ENCODE data around the gene OSBPL5.

DNA sequence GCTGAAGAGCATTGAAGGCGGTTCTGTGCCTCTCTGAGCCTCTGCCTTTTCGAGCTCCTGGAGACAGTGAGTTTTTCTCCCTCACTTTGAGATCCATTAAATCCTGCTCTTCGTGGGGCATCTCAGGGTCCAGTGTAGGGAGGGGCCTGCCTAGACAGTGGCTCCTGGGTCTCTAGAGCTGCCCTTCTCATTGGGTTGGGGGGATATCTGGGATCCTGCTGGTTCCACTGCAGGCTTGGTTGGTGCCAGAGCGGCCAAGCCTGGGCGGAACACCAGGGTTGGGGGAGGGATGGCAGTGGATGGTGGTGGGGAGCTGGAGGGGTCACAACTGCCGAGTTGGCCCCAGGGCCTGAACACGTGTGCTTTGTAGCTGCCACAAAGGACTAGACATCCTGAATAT is 55.7 kb downstream of the OSBPL5 start:
- no peak for TF ChIP-seq ZNF12 (CRISPR knock-in tag; IDR thresholded peaks at IDR 0.05)
- TF ChIP-seq, protein P1, sequence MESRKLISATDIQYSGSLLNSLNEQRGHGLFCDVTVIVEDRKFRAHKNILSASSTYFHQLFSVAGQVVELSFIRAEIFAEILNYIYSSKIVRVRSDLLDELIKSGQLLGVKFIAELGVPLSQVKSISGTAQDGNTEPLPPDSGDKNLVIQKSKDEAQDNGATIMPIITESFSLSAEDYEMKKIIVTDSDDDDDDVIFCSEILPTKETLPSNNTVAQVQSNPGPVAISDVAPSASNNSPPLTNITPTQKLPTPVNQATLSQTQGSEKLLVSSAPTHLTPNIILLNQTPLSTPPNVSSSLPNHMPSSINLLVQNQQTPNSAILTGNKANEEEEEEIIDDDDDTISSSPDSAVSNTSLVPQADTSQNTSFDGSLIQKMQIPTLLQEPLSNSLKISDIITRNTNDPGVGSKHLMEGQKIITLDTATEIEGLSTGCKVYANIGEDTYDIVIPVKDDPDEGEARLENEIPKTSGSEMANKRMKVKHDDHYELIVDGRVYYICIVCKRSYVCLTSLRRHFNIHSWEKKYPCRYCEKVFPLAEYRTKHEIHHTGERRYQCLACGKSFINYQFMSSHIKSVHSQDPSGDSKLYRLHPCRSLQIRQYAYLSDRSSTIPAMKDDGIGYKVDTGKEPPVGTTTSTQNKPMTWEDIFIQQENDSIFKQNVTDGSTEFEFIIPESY (CRISPR knock-in tag; IDR thresholded peaks at IDR 0.05) = no peak
- TF ChIP-seq, protein P2, sequence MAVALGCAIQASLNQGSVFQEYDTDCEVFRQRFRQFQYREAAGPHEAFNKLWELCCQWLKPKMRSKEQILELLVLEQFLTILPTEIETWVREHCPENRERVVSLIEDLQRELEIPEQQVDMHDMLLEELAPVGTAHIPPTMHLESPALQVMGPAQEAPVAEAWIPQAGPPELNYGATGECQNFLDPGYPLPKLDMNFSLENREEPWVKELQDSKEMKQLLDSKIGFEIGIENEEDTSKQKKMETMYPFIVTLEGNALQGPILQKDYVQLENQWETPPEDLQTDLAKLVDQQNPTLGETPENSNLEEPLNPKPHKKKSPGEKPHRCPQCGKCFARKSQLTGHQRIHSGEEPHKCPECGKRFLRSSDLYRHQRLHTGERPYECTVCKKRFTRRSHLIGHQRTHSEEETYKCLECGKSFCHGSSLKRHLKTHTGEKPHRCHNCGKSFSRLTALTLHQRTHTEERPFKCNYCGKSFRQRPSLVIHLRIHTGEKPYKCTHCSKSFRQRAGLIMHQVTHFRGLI (CRISPR knock-in tag; IDR thresholded peaks at IDR 0.05) = no peak
- TF ChIP-seq, protein P3, sequence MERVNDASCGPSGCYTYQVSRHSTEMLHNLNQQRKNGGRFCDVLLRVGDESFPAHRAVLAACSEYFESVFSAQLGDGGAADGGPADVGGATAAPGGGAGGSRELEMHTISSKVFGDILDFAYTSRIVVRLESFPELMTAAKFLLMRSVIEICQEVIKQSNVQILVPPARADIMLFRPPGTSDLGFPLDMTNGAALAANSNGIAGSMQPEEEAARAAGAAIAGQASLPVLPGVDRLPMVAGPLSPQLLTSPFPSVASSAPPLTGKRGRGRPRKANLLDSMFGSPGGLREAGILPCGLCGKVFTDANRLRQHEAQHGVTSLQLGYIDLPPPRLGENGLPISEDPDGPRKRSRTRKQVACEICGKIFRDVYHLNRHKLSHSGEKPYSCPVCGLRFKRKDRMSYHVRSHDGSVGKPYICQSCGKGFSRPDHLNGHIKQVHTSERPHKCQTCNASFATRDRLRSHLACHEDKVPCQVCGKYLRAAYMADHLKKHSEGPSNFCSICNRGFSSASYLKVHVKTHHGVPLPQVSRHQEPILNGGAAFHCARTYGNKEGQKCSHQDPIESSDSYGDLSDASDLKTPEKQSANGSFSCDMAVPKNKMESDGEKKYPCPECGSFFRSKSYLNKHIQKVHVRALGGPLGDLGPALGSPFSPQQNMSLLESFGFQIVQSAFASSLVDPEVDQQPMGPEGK (CRISPR knock-in tag; IDR thresholded peaks at IDR 0.05; ENCODE audit: borderline replicate concordance) = no peak
- TF ChIP-seq JUND (IDR thresholded peaks at IDR 0.05; ENCODE audit: borderline replicate concordance, low read depth, low read length) = no peak
- TF ChIP-seq JUND (tag; IDR thresholded peaks at IDR 0.05; ENCODE audit: borderline replicate concordance, low read depth, low read length) = no peak
- no peak for TF ChIP-seq ZNF239 (CRISPR knock-in tag; IDR thresholded peaks at IDR 0.05)
- TF ChIP-seq, protein P4, sequence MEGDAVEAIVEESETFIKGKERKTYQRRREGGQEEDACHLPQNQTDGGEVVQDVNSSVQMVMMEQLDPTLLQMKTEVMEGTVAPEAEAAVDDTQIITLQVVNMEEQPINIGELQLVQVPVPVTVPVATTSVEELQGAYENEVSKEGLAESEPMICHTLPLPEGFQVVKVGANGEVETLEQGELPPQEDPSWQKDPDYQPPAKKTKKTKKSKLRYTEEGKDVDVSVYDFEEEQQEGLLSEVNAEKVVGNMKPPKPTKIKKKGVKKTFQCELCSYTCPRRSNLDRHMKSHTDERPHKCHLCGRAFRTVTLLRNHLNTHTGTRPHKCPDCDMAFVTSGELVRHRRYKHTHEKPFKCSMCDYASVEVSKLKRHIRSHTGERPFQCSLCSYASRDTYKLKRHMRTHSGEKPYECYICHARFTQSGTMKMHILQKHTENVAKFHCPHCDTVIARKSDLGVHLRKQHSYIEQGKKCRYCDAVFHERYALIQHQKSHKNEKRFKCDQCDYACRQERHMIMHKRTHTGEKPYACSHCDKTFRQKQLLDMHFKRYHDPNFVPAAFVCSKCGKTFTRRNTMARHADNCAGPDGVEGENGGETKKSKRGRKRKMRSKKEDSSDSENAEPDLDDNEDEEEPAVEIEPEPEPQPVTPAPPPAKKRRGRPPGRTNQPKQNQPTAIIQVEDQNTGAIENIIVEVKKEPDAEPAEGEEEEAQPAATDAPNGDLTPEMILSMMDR (IDR thresholded peaks at IDR 0.05 in 2 of 3, conservative IDR thresholded peaks at IDR 0.05 in 1 of 3; ENCODE audit: insufficient read depth in 2 of 3, low read depth in 1 of 3, low read length in 3 of 3) = no peak
- TF ChIP-seq ZNF175 (CRISPR knock-in tag; IDR thresholded peaks at IDR 0.05; ENCODE audit: low read depth) = no peak
- no peak for TF ChIP-seq ZBTB8A (IDR thresholded peaks at IDR 0.05; ENCODE audit: partially characterized antibody)
- TF ChIP-seq, protein P5, sequence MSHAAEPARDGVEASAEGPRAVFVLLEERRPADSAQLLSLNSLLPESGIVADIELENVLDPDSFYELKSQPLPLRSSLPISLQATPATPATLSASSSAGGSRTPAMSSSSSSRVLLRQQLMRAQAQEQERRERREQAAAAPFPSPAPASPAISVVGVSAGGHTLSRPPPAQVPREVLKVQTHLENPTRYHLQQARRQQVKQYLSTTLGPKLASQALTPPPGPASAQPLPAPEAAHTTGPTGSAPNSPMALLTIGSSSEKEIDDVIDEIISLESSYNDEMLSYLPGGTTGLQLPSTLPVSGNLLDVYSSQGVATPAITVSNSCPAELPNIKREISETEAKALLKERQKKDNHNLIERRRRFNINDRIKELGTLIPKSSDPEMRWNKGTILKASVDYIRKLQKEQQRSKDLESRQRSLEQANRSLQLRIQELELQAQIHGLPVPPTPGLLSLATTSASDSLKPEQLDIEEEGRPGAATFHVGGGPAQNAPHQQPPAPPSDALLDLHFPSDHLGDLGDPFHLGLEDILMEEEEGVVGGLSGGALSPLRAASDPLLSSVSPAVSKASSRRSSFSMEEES (CRISPR knock-in tag; IDR thresholded peaks at IDR 0.05) = no peak
